GM12891 (cell line): ENCODE data around the gene MLLT10.

ENCODE experiments used
- PAX5 ChIP-seq: IDR thresholded peaks from 2 replicates; pipeline ENCODE4 v1.6.1; 2011; ENCODE audit warnings: low read length, moderate library complexity, mild to moderate bottlenecking; ENCODE audit not compliant: insufficient read depth, severe bottlenecking
- POLR2A ChIP-seq: IDR thresholded peaks from 2 replicates; pipeline ENCODE4 v1.6.1; 2011; ENCODE audit warnings: low read depth, low read length, control low read depth
- POLR2AphosphoS5 ChIP-seq: IDR thresholded peaks from 2 replicates; pipeline ENCODE4 v1.6.1; 2011; ENCODE audit warnings: low read depth, low read length, control low read depth
- POU2F2 ChIP-seq: IDR thresholded peaks from 2 replicates; pipeline ENCODE4 v1.6.1; 2011; ENCODE audit warnings: low read depth, mild to moderate bottlenecking, control low read depth, low read length, moderate library complexity
- SPI1 ChIP-seq: IDR thresholded peaks from 2 replicates; pipeline ENCODE4 v1.6.1; 2011; ENCODE audit warnings: low read depth, low read length, control low read depth
- TAF1 ChIP-seq: IDR thresholded peaks from 2 replicates; pipeline ENCODE4 v1.6.1; 2011; ENCODE audit warnings: low read depth, low read length, control low read depth

DNA sequence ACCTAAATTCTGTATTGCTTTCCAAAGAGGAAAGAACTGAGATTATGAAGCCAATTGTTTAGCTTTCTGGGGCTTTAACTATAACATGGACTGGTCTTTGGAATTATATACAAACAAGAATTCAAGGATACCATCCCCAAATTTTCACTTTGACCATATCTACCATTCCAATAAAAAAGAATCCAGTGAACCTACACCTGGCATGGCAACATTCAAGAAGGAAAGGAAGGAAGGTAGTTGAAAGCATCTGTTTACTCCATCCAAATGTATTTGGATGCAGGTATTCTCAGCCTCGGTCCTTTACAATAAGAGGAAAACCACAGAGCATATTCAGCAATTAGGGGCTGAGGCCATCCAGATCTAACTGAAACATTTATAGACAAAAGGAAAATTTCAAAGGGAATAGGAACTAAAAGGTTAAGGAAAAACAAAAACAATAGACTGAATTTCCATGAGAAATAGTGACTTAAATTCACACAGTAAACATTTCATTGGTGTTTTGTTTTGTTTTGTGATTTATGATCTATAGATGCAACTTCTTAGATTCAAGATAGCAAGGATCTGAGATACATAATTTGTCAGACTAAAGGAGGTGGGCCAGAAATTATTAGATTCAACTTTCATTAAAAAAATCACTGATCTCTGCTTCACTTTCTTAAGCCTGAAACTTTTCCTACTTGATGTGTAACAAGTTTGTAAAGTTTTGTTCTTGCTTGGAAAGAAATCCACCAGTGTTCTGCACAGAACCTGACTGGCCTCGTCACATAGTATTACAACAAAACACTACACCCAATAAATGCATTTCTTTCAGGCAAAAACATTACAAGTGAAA, 21.2 kb upstream of the MLLT10 start:
- TF ChIP-seq POU2F2, result no peak
- no peak for TF ChIP-seq POLR2A
- TF ChIP-seq POLR2AphosphoS5, result no peak
- no peak for TF ChIP-seq TAF1
- no peak for TF ChIP-seq SPI1
- TF ChIP-seq PAX5, result no peak
